Left kidney (tissue), 8 donors: ENCODE data around the gene FEM1C. TPM values are rescaled to one million over a fixed set of nuclear protein-coding genes. Genes with fewer than 3 reads are reported as not detected.

Experiments used
- DNase-seq: peaks from one replicate; pipeline ENCODE4 v3.0.0-alpha.2; 2013
- long read RNA-seq, 8 donors: transcript quantifications; one replicate each; lab custom pipeline, GENCODE V29; 2026
- polyA plus RNA-seq: library from polyadenylated mRNA; unstranded; fragments of 120-200 nt; gene quantifications from one replicate; pipeline ENCODE4 v1.2.1, GENCODE V29; 2013; ENCODE audit not compliant: insufficient read length

The FEM1C gene, protein sequence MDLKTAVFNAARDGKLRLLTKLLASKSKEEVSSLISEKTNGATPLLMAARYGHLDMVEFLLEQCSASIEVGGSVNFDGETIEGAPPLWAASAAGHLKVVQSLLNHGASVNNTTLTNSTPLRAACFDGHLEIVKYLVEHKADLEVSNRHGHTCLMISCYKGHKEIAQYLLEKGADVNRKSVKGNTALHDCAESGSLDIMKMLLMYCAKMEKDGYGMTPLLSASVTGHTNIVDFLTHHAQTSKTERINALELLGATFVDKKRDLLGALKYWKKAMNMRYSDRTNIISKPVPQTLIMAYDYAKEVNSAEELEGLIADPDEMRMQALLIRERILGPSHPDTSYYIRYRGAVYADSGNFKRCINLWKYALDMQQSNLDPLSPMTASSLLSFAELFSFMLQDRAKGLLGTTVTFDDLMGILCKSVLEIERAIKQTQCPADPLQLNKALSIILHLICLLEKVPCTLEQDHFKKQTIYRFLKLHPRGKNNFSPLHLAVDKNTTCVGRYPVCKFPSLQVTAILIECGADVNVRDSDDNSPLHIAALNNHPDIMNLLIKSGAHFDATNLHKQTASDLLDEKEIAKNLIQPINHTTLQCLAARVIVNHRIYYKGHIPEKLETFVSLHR
- polyA plus RNA-seq, result 24.6 TPM
- long read RNA-seq, donor 1, full-length matches to known transcripts, result 9 of 9 reads
- long read RNA-seq, donor 1, partial matches to known transcripts, result 0 of 9 reads
- long read RNA-seq, donor 1, other reads (novel, unspliced or antisense), result 0 of 9 reads
- long read RNA-seq, donor 2, full-length matches to known transcripts, result 3 of 3 reads
- long read RNA-seq, donor 2, partial matches to known transcripts, result 0 of 3 reads
- long read RNA-seq, donor 2, other reads (novel, unspliced or antisense), result 0 of 3 reads
- long read RNA-seq, donor 3, full-length matches to known transcripts, result 5 of 5 reads
- long read RNA-seq, donor 3, partial matches to known transcripts, result 0 of 5 reads
- long read RNA-seq, donor 3, other reads (novel, unspliced or antisense), result 0 of 5 reads
- long read RNA-seq, donor 4, result 0 reads
- long read RNA-seq, donor 5, result 0 reads
- long read RNA-seq, donor 6, full-length matches to known transcripts, result 6 of 6 reads
- long read RNA-seq, donor 6, partial matches to known transcripts, result 0 of 6 reads
- long read RNA-seq, donor 6, other reads (novel, unspliced or antisense), result 0 of 6 reads
- long read RNA-seq, donor 7, full-length matches to known transcripts, result 2 of 2 reads
- long read RNA-seq, donor 7, partial matches to known transcripts, result 0 of 2 reads
- long read RNA-seq, donor 7, other reads (novel, unspliced or antisense), result 0 of 2 reads
- long read RNA-seq, donor 8, full-length matches to known transcripts, result 1 of 1 reads
- long read RNA-seq, donor 8, partial matches to known transcripts, result 0 of 1 reads
- long read RNA-seq, donor 8, other reads (novel, unspliced or antisense), result 0 of 1 reads

DNA sequence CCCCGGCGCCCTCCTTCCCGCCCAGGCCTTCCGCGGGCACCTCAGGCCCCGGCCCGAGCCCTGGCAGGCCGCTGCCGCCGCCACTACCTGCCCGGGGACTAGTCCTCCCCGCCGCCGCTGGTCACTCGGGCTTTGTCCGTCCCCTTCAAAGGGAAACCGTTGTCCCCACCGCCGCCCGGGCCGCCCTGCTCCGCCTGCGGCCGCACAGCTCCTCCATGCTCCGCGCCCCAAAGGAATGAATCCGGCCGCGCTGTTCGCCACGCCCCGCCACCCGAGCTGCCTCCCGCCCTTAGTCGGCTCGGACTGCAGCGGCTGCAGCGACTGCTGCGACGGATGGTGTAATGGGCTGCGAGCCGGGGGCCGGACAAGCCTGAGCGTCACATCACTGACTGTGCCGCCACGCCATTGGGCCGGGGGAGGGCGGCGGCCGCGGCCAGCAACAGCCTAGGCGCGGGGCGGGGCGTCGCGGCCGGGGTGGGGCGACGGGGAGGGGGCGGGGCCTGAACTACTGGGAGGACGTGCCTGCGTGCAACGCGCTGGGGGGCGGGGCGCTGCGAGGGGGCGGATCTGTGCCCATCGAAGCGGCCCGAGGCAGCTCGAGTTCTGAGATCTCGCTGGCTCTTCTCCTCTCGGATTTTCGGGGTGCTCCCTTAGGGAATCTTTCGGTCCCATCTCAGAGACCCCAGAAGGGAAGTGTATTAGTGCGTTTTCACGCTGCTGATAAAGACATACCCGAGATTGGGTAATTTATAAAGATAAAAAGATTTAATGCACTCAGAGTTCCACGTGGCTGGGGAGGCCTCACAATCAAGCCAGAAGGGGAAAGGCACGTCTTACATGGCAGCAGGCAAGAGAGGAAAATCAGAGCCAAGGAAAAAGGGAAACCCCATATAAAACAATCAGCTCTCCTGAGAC, at the start of gene FEM1C:
FEM1C (minus strand) TSS at position 340 of the 915 bp plus-strand sequence. CDS start 1,282 bp downstream, outside the sequence.
- peak; percentile 94 for DNase-seq

GRCh38 chr5:115589043-115589442, 44.5 kb upstream of the FEM1C start:
- no peak for DNase-seq

DNA sequence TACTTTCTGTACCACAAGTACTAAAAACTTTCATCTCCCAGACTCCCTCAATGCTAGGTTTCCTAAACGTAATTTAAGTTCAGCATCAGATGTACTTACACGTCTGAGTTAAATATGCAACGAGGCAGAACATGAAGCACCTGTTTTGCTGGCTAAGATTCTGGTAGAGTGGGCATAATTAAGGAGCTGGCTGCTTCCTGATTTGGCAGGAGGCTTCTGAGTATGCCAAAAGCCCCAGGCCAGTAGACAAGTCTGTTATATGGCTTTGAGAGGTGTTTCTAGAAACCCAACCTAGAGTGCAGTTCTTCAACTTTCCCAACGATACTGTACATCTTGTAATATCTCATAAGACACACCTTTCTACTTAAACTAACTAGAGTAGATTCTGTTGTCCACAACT, 44.1 kb upstream of the FEM1C start:
- no peak for DNase-seq

DNA sequence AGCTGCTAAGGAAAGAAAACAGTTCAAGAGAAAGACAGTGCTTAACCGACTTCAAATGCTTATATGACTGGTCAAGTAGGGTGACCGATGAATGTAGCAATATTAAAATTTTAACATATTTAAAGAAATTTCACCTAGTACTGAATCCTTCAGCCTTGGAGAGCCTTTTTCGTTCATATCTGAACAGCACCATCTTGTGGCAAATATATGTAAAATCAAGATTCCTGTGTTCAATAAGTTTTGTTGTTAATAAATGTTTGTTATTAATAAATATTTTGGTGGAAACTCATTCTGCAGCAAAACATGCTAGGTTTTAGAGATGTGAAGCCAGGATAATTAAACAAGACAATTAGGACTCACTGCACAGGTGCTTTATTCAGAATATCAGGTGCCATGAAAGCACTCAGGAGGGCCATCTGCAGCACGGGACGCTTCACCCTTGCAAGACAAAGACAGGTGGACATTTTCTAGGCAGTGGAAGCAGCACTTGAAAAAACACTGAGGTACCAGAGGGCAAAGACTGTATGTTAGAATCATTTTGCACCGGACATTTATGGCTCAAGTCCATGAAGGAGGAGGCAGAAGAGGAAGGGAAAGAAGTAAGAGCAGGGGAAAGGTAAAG, 42.1 kb upstream of the FEM1C start:
- no peak for DNase-seq

DNA sequence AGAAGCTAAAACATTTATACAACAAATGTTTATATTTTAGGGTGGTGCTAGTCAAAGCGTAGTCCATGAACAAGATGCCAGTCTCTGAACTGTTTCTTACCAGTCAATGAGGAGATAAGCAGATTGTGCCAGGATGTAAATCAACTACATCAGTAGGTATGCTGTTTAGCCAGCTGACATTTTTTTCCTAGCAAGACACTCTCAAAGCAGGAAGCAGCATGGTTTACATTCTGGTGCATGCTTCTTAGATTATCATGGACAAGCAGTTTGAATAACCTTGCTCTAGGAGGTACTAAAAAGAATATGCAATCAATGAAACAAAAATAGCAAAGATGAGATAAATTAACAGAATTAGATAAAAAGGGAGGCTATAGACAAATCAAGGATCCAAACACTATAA, 40.7 kb upstream of the FEM1C start:
- no peak for DNase-seq

DNA sequence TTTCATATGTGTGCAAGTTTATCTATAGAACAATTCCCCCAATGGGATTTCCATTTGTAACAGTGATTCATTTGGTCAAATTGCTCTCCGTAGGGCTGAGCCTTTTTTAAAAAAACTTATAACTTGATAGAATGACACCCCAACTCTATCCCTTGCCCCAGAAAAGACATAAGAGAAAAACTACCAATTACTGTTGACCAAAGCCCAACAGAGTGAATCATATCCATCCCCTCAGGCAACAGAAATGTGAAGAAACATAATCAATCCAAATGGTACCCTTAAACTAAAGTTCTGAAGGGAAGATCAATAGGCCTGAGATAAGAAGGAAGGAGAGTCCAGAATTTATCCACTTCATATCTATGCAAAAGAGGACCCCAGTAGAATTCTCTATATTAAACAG, 39.9 kb upstream of the FEM1C start:
- no peak for DNase-seq

GRCh38 chr5:115583474-115583873, 38.9 kb upstream of the FEM1C start:
- DNase-seq, result no peak

- no peak for DNase-seq
Observed at GRCh38 chr5:115580941-115581340, 36.4 kb upstream of the FEM1C start.

GRCh38 chr5:115579747-115580173, 35.2 kb upstream of the FEM1C start:
- no peak for DNase-seq

GRCh38 chr5:115579216-115579615, 34.6 kb upstream of the FEM1C start:
- DNase-seq, result no peak

- no peak for DNase-seq
Observed at GRCh38 chr5:115578657-115579056, 34.1 kb upstream of the FEM1C start.

- no peak for DNase-seq
Observed at GRCh38 chr5:115577741-115578140, 33.2 kb upstream of the FEM1C start.

DNA sequence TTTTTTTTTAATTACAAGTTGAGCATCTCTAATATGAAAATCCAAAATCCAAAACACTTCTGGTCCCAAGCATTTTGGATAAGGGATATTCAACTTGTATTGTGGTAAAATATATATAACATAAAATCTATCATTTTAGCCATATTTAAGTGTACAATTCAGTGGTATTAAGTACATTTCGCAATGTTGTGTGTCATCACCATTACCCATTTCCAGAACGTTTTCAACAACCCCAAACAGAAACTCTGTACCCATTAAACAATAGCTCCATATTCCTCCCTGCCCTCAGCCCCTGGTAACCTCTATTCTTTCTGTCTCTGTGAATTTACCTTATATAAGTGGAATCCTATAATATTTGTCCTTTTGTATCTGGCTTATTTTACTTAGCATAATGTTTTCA, 32.8 kb upstream of the FEM1C start:
- DNase-seq, result no peak

DNA sequence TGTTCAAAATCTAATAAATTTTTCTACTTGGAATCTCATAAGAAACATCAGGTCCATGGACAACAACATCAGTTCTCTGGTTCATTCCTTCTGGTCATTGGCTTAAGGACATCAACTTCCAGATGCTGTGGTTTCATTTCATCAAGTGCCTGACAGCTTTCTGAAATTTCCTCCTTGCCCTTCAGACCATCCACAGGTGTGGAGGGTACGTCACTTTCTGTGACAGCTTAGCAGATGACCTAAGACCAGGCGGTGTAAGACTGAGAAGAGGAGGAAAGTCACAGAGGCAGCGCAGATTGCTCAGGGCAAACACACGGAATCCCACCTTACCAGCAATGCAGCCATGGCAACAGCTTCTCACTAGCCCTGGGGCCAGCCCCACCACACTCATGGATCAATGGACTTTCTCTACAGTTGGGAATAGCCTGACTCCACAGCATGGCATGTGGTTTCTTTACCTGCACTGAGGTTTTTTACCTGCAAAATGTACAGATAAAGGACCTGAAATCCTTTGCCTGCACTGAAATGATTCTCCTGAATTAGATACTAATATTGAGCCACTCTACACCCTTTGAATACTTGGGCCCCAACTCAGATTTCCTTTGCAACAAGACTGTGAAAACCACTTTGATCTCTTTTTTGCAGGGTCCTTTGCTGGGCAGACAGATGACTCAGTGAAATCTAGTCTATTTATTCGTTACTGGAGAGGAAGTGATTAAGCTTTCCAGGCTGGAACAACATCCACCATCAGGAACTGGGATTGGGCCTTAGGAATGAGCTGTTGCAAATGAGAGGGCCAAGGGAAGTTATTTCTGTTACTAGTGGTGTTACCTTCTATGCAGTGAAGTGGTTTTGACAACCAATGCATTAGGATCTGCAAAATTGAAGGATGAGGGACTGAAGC, 30.8 kb upstream of the FEM1C start:
- no peak for DNase-seq

- no peak for DNase-seq
Observed at GRCh38 chr5:115573133-115573532, 28.6 kb upstream of the FEM1C start.

DNA sequence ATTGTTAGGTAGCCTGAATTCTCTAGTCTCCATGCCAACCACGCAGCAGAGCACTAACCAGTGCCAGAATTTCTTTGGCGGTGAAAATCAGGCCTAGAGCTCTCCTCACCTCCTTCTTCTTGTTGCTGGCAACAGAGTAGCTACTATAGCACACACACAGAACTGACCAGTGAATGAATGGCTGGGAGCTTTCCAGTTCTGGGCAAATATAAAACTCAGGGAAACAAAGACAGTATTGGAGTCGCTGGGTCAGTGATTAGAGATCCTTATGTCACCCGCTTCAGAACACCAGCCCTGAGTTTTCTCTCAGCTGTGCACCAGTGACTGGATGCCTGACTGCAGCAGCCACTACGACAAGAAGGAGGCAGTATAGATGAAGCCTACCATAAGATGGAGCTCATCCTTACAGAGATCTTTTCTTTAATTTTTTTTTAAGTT, 26.9 kb upstream of the FEM1C start:
- no peak for DNase-seq

GRCh38 chr5:115568668-115569067, 24.1 kb upstream of the FEM1C start:
- DNase-seq, result no peak

- DNase-seq, result no peak
Observed at GRCh38 chr5:115565233-115565632, 20.7 kb upstream of the FEM1C start.

DNA sequence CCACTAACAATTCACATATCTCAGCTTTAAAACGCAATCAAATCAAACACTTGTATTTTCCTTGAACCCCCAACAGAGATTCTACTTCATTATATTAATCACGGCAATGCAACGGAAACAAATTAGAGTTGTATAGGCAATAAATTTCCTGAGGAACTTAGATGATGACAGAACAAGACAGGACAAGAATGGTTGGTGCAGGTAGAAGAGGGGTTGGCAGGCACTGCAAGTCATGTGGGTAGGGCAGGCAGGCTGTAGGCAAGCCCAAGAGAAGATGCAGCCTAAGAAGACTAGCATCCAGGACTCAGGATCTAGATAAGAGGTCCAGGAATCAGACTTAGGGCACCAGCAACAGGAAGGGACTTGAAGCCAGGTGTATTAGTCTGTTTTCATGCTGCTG, 16.6 kb upstream of the FEM1C start:
- DNase-seq, result no peak
